Hepatocyte (in vitro differentiated cells): ENCODE results near the gene SCNM1. TPM values are rescaled to one million over a fixed set of nuclear protein-coding genes. Genes with fewer than 3 reads are reported as not detected.
A peak's percentile ranks its signal among the peaks of the same experiment; 100 is the strongest.

Experiments used
- DNase-seq: peaks from one replicate; pipeline ENCODE4 v3.0.0-alpha.2; 2016; ENCODE audit warnings: low spot score
- H2AFZ ChIP-seq: fragments of 200-600 bp; sonication (generic); 2 replicates; pipeline ENCODE4 v1.6.0; 2016; ENCODE audit warnings: antibody characterized with exemption, mild to moderate bottlenecking
- H3K27ac ChIP-seq: fragments of 200-600 bp; sonication (generic); 2 replicates; pipeline ENCODE4 v1.5.1; 2016; ENCODE audit warnings: mild to moderate bottlenecking
- H3K27me3 ChIP-seq: fragments of 200-600 bp; sonication (generic); 2 replicates; pipeline ENCODE4 v1.6.1; 2016
- H3K36me3 ChIP-seq: fragments of 200-600 bp; sonication (generic); replicated peaks from 2 replicates; pipeline ENCODE4 v1.5.1; 2016; ENCODE audit warnings: low read depth; ENCODE audit not compliant: insufficient read depth
- H3K4me1 ChIP-seq: fragments of 200-600 bp; sonication (generic); 2 replicates; pipeline ENCODE4 v1.5.1; 2016; ENCODE audit warnings: mild to moderate bottlenecking, moderate library complexity; ENCODE audit not compliant: insufficient read depth
- H3K4me2 ChIP-seq: fragments of 200-600 bp; sonication (generic); 2 replicates; pipeline ENCODE4 v1.6.0; 2016
- H3K4me3 ChIP-seq: fragments of 200-600 bp; sonication (generic); 2 replicates; pipeline ENCODE4 v1.5.1; 2016; ENCODE audit warnings: mild to moderate bottlenecking
- H3K79me2 ChIP-seq: fragments of 200-600 bp; sonication (generic); 2 replicates; pipeline ENCODE4 v1.6.0; 2017; ENCODE audit warnings: mild to moderate bottlenecking
- H3K9me2 ChIP-seq: fragments of 200-600 bp; sonication (generic); replicated peaks from 2 replicates; pipeline ENCODE4 v1.6.0; 2017; ENCODE audit warnings: mild to moderate bottlenecking; ENCODE audit not compliant: insufficient read depth
- H3K9me3 ChIP-seq: fragments of 200-600 bp; sonication (generic); 2 replicates; pipeline ENCODE4 v1.5.1; 2016; ENCODE audit warnings: low read depth, mild to moderate bottlenecking
- H4K20me1 ChIP-seq: fragments of 200-600 bp; sonication (generic); 2 replicates; pipeline ENCODE4 v1.6.0; 2016; ENCODE audit warnings: mild to moderate bottlenecking; ENCODE audit not compliant: insufficient read depth, poor library complexity, severe bottlenecking
- CTCF ChIP-seq: fragments of 200-600 bp; sonication (generic); IDR thresholded peaks from 2 replicates; pipeline ENCODE4 v1.5.1; 2016; ENCODE audit warnings: antibody characterized with exemption, mild to moderate bottlenecking; ENCODE audit not compliant: poor library complexity
- EZH2 ChIP-seq: fragments of 200-600 bp; sonication (generic); IDR thresholded peaks from 2 replicates; pipeline ENCODE4 v1.6.1; 2016; ENCODE audit warnings: antibody characterized with exemption, mild to moderate bottlenecking, borderline replicate concordance
- EZH2phosphoT487 ChIP-seq: fragments of 200-600 bp; sonication (generic); IDR thresholded peaks from one replicate; pipeline ENCODE4 v1.6.1; 2018; ENCODE audit warnings: antibody characterized with exemption, mild to moderate bottlenecking, low read depth, moderate library complexity; ENCODE audit not compliant: unreplicated experiment, severe bottlenecking
- WGBS: methylation state at CpG from one replicate; pipeline ENCODE4 v1.1.6; 2016; ENCODE audit warnings: low lambda C conversion rate; ENCODE audit errors: missing lambda C conversion rate; 5-methylcytosine and 5-hydroxymethylcytosine counted together
- polyA plus RNA-seq: library from polyadenylated mRNA; unstranded; fragments of >200 nt; fragmentation: Nextera tagmentation; extraction: Ambion mirVana; gene quantifications from 2 replicates; pipeline ENCODE4 v1.2.1, GENCODE V29; 2016
- total RNA-seq: library from RNA; depleted of rRNA; stranded (reverse); fragments of >200 nt; gene quantifications from 2 replicates; pipeline ENCODE4 v1.2.3, GENCODE V29; 2014

Gene SCNM1
- total and polyA plus RNA-seq, 2 experiments from 2014 or later: 21.5 to 55.4 TPM

DNA sequence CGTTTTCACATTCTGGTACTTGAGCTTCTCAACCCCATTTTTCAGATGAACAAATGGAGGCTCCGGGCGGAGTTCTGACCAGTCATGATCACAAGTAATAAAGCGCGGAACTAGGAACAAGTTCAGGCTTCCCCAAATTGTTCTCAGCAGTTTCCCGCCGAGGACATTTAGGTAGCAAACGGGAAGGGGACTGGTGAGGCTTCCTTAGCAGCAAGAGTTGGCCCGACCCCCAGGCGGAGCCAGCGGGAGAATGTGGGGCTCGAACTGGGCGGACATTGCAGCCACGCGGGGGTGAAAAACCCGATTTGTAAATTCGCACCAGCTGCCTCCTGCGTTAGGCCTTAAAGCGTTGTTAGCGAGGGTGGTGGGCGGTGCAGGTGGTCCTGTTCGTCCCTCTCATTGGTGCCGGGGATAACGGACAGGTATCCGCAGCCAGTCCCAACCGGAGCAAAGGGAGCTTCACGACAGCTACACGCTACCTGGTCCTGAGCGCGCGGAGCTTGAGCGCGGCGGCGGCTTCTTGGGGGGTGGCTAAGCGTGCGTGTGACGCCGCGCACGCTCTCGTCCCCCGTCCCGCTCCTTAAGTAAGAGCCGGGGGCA, 34.9 kb upstream of the SCNM1 start:
- peak overlapping the region; percentile 90 for H3K4me2 ChIP-seq

DNA sequence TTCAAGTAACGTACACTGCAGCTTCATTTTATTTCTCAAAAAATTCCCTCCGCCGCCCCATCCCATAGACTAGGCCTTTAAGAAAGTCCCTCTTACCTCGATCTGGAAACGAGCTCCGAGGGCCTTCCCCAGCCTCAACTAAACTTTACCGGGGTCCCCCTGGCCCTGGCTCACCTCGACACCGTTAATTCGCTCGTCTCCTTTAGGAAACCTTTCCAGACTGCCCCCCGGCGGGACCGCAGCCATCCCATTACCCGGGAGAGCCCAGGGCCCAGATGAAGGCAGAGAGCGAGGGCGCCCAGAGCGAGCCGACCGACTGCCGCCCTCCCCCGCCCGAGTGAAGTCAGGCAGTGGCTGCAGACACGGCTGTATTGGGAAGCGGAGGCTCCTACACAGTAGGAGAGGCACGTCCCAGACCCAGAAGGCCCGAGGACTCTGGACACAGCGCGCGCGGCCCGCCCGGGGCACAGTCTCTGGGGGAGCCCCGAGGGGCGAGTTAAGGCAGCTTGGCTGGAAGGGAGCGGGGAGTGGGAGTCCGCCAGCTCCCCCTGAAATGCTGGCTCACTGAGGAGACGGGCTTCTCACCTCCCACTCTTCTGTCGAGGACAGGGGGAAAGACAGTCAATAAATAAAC, 34.1 kb upstream of the SCNM1 start:
- Histone ChIP-seq H3K4me2 (peak overlapping the region; percentile 90), H3K9me2 (no peaks in the 10 kb centered on the region), H3K27me3 (peaks cover 17% of the 10 kb centered on the region), H3K9me3 (no peaks in the 10 kb centered on the region), H3K36me3 (no peaks in the 10 kb centered on the region), H3K27ac (no peak overlapping the region), H3K4me1 (peaks cover 14% of the 10 kb centered on the region), H3K4me3 (peak overlapping the region; percentile 22), H3K79me2 (no peaks in the 10 kb centered on the region), H4K20me1 (no peaks in the 10 kb centered on the region), H2AFZ (peak overlapping the region; percentile 52)
- TF ChIP-seq EZH2: no peak
- WGBS: 17% methylated on average over 26 of the region's 39 CpGs
- peak; percentile 42 for DNase-seq

More for the DNA sequence above, 34.9 kb upstream of the SCNM1 start:
- peak overlapping the region; percentile 22 for H3K4me3 ChIP-seq
- H3K79me2 ChIP-seq: no peaks in the 10 kb centered on the region
- DNase-seq: peak; percentile 90
- peaks cover 17% of the 10 kb centered on the region for H3K27me3 ChIP-seq
- no peak overlapping the region for H3K27ac ChIP-seq
- no peaks in the 10 kb centered on the region for H3K9me3 ChIP-seq
- H2AFZ ChIP-seq: peak overlapping the region; percentile 52
- H3K9me2 ChIP-seq: no peaks in the 10 kb centered on the region
- no peaks in the 10 kb centered on the region for H3K36me3 ChIP-seq
- WGBS: 14% methylated on average over 45 of the region's 45 CpGs
- peaks cover 14% of the 10 kb centered on the region for H3K4me1 ChIP-seq
- H4K20me1 ChIP-seq: no peaks in the 10 kb centered on the region
- TF ChIP-seq EZH2phosphoT487 (no peak), EZH2 (no peak), CTCF (no peak)

DNA sequence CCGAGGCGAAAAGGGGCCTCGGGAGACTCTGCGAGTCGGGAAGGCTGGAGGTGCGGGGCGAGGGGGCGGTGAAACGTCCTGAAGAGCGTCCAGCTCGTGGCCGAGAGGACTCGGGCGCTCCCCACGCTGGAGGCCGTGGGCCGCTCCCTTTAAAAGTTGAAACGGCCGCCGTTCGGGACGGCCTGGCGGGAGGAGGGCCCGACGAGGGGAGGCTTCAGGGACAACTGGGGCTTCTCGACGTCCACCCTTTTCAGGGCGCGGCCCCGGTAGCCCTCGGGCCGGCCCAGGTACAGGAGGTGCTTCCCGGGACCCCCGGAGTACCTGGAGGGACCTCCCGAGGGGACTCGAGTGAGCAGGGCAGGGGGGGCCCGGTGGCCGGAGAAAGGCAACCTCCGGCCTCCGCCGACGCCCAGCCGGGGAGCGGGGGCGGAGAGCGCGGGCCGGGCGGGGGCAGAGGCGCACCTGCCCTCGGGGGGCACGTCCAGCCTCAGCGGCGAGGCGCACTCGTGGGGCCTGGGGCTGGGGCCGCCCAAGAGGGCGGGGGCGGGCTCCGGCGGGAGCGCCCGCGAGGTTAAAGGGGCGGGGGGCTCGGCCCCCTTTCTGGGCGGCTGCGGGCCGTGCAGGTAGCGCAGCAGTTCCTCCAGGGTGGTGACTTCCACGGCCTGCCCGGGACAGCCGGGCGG, 33.5 kb upstream of the SCNM1 start:
- Histone ChIP-seq H3K27ac (no peak overlapping the region), H3K4me3 (no peak overlapping the region), H3K79me2 (no peaks in the 10 kb centered on the region), H3K4me1 (peaks cover 14% of the 10 kb centered on the region), H3K9me3 (no peaks in the 10 kb centered on the region), H2AFZ (peak overlapping the region; percentile 52), H4K20me1 (no peaks in the 10 kb centered on the region), H3K9me2 (no peaks in the 10 kb centered on the region), H3K27me3 (peaks cover 17% of the 10 kb centered on the region), H3K4me2 (peak overlapping the region; percentile 90), H3K36me3 (no peaks in the 10 kb centered on the region)
- TF ChIP-seq EZH2phosphoT487 (no peak), CTCF (no peak), EZH2 (no peak)
- no peak for DNase-seq
- 40% methylated on average over 34 of the region's 74 CpGs for WGBS
